Measurements from ENCODE around the gene FZD10. TPM values are rescaled to one million over a fixed set of nuclear protein-coding genes. Genes with fewer than 3 reads are reported as not detected.

FZD10 gene
- total and polyA plus RNA-seq, 2 of the 8 experiments (the other 6 are each of a cell fraction or from before 2014, with no cell fraction given): 0.11 to 0.60 TPM

DNA sequence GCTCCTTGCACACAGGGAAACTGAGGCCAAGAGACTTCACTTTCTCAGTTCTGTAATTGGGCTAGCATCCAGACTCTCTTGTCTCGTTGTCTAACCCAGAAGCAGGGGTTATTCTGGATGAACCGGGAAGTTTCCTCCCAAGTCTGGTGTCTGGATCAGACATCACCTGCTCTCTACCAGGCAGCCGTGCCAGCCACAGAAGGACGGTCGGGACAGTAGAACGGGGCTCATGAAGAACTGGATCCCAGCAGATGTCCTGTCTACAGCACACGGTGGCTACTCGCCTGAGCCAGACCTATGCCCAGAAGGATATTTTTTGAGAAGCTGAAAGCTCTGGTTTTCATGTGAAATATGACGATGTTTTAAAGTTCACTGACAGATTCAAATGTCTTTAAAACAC is 19.1 kb upstream of the FZD10 start:
- Histone ChIP-seq H2BK20ac (ENCODE audit: low read length) (no peak overlapping the region), H3K23ac (ENCODE audit: insufficient read length) (no peak overlapping the region), H4K8ac (ENCODE audit: extremely low read depth, insufficient read depth, low read length) (no peak overlapping the region), H4K5ac (ENCODE audit: insufficient read length, low read depth, low read length) (no peak overlapping the region), H2BK12ac (ENCODE audit: low read depth, low read length) (no peak overlapping the region), H3K27ac (ENCODE audit: low read depth, low read length) (no peak overlapping the region), H2BK5ac (ENCODE audit: low read depth, low read length) (no peak overlapping the region), H3K36me3 (ENCODE audit: control insufficient read depth in 2 of 4, insufficient read depth in 4 of 4, low read length in 3 of 4) (no peaks in the 10 kb centered on the region), H3K56ac (replicated peaks; ENCODE audit: insufficient read length, low read depth, low read length) (no peak overlapping the region), H4K20me1 (replicated peaks in 1 of 2; ENCODE audit: control insufficient read depth in 1 of 2, insufficient read depth in 2 of 2, low read length in 2 of 2) (no peaks in the 10 kb centered on the region), H3K18ac (ENCODE audit: extremely low read depth, low read length) (no peak overlapping the region), H3K4ac (replicated peaks; ENCODE audit: insufficient read length, low read depth, low read length) (no peak overlapping the region), H3K9me3 (ENCODE audit: insufficient read depth in 2 of 2, low read depth in 1 of 2, low read length in 1 of 2) (no peaks in the 10 kb centered on the region), H3K14ac (ENCODE audit: insufficient read length) (no peak overlapping the region), H3K79me1 (ENCODE audit: low read depth, low read length) (no peaks in the 10 kb centered on the region), H2BK15ac (ENCODE audit: low read length) (no peak overlapping the region), H3K27me3 (replicated peaks in 1 of 4; ENCODE audit: control insufficient read depth in 3 of 4, extremely low read depth in 1 of 4, insufficient read depth in 3 of 4, low read length in 3 of 4) (peaks cover 0 to 30% (median 16%) of the 10 kb centered on the region in 4 experiments; a peak in 5 of 7 replicates), H3K4me1 (replicated peaks in 1 of 4; ENCODE audit: control insufficient read depth in 3 of 4, insufficient read depth in 4 of 4, low read length in 3 of 4) (peaks cover 0 to 3% (median 0%) of the 10 kb centered on the region in 4 experiments; a peak in 1 of 7 replicates), H2BK120ac (replicated peaks; ENCODE audit: low read depth, low read length) (no peak overlapping the region), H3K79me2 (ENCODE audit: control insufficient read depth in 1 of 2, insufficient read depth in 2 of 2, low read length in 2 of 2) (no peaks in the 10 kb centered on the region), H2AK5ac (ENCODE audit: low read depth, low read length) (no peak overlapping the region), H4K91ac (replicated peaks; ENCODE audit: insufficient read length, low read length) (no peak overlapping the region), H3K4me3 (ENCODE audit: extremely low read depth in 1 of 4, insufficient read depth in 2 of 4, low read depth in 3 of 4, low read length in 4 of 4) (no peak overlapping the region), H3K23me2 (ENCODE audit: low read depth, low read length) (no peaks in the 10 kb centered on the region), H2AFZ (ENCODE audit: low read length) (no peak overlapping the region), H3K9ac (replicated peaks in 1 of 4; ENCODE audit: extremely low read depth in 1 of 4, low read depth in 3 of 4, low read length in 3 of 4) (no peak overlapping the region), H3K4me2 (ENCODE audit: insufficient read depth in 1 of 2, low read depth in 2 of 2, low read length in 2 of 2) (no peak overlapping the region)
- FAIRE-seq (no peak), DNase-seq (ENCODE audit: low read depth in 1 of 2, low spot score in 2 of 2) (no peak)
- TF ChIP-seq SRF (IDR thresholded peaks at IDR 0.05; ENCODE audit: low read depth, low read length) (no peak), ASH2L (IDR thresholded peaks at IDR 0.05; ENCODE audit: low read length) (no peak), POU5F1 (IDR thresholded peaks at IDR 0.05; ENCODE audit: low read depth, low read length) (no peak), E2F6 (IDR thresholded peaks at IDR 0.05) (no peak), BACH1 (IDR thresholded peaks at IDR 0.05; ENCODE audit: low read length) (no peak), EZH2 (IDR thresholded peaks at IDR 0.05; ENCODE audit: low read depth, low read length, severe bottlenecking) (no peak), EGR1 (IDR thresholded peaks at IDR 0.05; ENCODE audit: borderline replicate concordance, low read depth, low read length) (no peak), FOSL1 (IDR thresholded peaks at IDR 0.05; ENCODE audit: insufficient read depth, low read depth, low read length) (no peak), SP2 (IDR thresholded peaks at IDR 0.05; ENCODE audit: low read length) (no peak), TAF1 (IDR thresholded peaks at IDR 0.05; ENCODE audit: low read depth, low read length) (no peak)
- TF ChIP-seq, protein P1, sequence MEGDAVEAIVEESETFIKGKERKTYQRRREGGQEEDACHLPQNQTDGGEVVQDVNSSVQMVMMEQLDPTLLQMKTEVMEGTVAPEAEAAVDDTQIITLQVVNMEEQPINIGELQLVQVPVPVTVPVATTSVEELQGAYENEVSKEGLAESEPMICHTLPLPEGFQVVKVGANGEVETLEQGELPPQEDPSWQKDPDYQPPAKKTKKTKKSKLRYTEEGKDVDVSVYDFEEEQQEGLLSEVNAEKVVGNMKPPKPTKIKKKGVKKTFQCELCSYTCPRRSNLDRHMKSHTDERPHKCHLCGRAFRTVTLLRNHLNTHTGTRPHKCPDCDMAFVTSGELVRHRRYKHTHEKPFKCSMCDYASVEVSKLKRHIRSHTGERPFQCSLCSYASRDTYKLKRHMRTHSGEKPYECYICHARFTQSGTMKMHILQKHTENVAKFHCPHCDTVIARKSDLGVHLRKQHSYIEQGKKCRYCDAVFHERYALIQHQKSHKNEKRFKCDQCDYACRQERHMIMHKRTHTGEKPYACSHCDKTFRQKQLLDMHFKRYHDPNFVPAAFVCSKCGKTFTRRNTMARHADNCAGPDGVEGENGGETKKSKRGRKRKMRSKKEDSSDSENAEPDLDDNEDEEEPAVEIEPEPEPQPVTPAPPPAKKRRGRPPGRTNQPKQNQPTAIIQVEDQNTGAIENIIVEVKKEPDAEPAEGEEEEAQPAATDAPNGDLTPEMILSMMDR (IDR thresholded peaks at IDR 0.05; ENCODE audit: control extremely low read depth in 1 of 3, insufficient read depth in 1 of 3, low read depth in 1 of 3, low read length in 3 of 3): no peak
- ChIA-PET POLR2A (ENCODE audit: partially characterized antibody) (no interaction called here), CTCF (ENCODE audit: partially characterized antibody) (interaction anchor here (0.8 to 2.2 kb wide), 7 partner anchors 8 to 138 kb away, joined by 3 to 7 read pairs (median 3); no protein-coding TSS in a partner anchor)
- 93% methylated on average over 9 of the region's 9 CpGs; no CpG with 5 or more reads in 1 of the 2 experiments for WGBS, 2 experiments (ENCODE audit: extremely low coverage in 1 of 2, insufficient coverage in 1 of 2, insufficient read length in 1 of 2, insufficient replicate concordance in 2 of 2, low coverage in 1 of 2, low lambda C conversion rate in 2 of 2, missing lambda C conversion rate in 1 of 2)
